ENCODE results near the gene GRK4. TPM values are rescaled to one million over a fixed set of nuclear protein-coding genes. Genes with fewer than 3 reads are reported as not detected.

Gene GRK4
- total RNA-seq, 4 donors from 2014 or later: 6.1 to 15.1 (median 9.3) TPM

GRCh38 chr4:2923141-2923551 lies 40.2 kb upstream of the GRK4 start:
- WGBS, 2 donors: 82% methylated on average over 10 of the region's 10 CpGs

GRCh38 chr4:2923668-2924173 lies 39.6 kb upstream of the GRK4 start:
- Histone ChIP-seq H3K4me1 (peaks cover 0 to 26% (median 2%) of the 10 kb centered on the region in 4 donors), H3K9me3 (peaks cover 0 to 6% (median 0%) of the 10 kb centered on the region in 4 donors), H3K27ac (no peak overlapping the region), H3K36me3 (peaks cover 0 to 99% (median 9%) of the 10 kb centered on the region in 3 donors), H3K27me3 (no peaks in the 10 kb centered on the region), H3K4me3 (no peak overlapping the region)
- WGBS, 2 donors: 86 to 88% methylated on average over 16 of the region's 16 CpGs
- TF ChIP-seq EP300 (IDR thresholded peaks at IDR 0.05): no peak
- TF ChIP-seq CTCF (IDR thresholded peaks at IDR 0.05): no peak
- no peak for DNase-seq (ENCODE audit: low spot score in 2 of 2)

More at GRCh38 chr4:2923141-2923551, 40.2 kb upstream of the GRK4 start:
- H3K4me1 ChIP-seq: peaks cover 0 to 22% (median 0%) of the 10 kb centered on the region in 4 donors
- peaks cover 0 to 96% (median 5%) of the 10 kb centered on the region in 3 donors for H3K36me3 ChIP-seq
- no peak for TF ChIP-seq POLR2A (IDR thresholded peaks at IDR 0.05)
- TF ChIP-seq EP300 (IDR thresholded peaks at IDR 0.05): no peak
- TF ChIP-seq CTCF (IDR thresholded peaks at IDR 0.05): no peak
- no peak for DNase-seq (ENCODE audit: low spot score in 2 of 2)
- H3K9me3 ChIP-seq: peaks cover 0 to 6% (median 0%) of the 10 kb centered on the region in 4 donors
- H3K27me3 ChIP-seq: no peaks in the 10 kb centered on the region
- peak overlapping the region in 1 of 4 donors; percentile 26 for H3K27ac ChIP-seq
- H3K4me3 ChIP-seq: no peak overlapping the region

GRCh38 chr4:2924286-2924685 lies 39.1 kb upstream of the GRK4 start:
- H3K4me1 ChIP-seq: peaks cover 0 to 26% (median 2%) of the 10 kb centered on the region in 4 donors
- TF ChIP-seq EP300 (IDR thresholded peaks at IDR 0.05): no peak
- TF ChIP-seq POLR2A (IDR thresholded peaks at IDR 0.05): no peak
- no peak for TF ChIP-seq CTCF (IDR thresholded peaks at IDR 0.05)
- H3K36me3 ChIP-seq: peaks cover 0 to 99% (median 9%) of the 10 kb centered on the region in 3 donors
- H3K27ac ChIP-seq: no peak overlapping the region
- 82 to 87% methylated on average over 8 of the region's 8 CpGs for WGBS, 2 donors
- DNase-seq (ENCODE audit: low spot score in 2 of 2): no peak
- H3K4me3 ChIP-seq: no peak overlapping the region
- peaks cover 0 to 6% (median 0%) of the 10 kb centered on the region in 4 donors for H3K9me3 ChIP-seq
- H3K27me3 ChIP-seq: no peaks in the 10 kb centered on the region

DNA sequence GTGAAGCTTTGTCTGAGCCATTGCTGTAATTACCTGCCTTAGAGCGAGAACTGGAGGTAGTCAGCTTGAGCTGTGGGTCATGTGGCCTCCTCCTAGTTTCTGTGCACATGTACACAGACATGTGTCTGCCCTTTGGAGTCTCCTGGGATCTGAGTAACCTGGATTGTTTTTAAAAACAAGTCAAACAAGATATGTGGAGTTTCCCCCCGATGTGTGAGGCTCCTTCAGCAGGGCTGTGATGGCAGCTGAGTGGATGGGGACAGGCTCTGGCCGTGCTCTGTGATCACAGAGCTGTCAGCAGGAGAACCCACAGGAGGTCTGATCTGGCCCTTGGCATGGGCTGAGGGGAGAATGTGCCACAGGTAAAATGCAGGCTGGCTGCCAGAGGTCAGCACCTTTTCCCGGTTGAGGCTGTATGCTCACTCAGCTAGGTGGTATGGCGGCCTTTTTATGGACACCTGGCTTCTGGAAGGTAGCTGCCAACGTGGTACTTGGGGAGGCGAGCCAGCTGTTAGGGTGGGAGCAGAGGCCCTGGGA lies 38.5 kb upstream of the GRK4 start:
- Histone ChIP-seq H3K4me3 (no peak overlapping the region), H3K4me1 (peaks cover 0 to 26% (median 2%) of the 10 kb centered on the region in 4 donors), H3K27me3 (no peaks in the 10 kb centered on the region), H3K9me3 (peaks cover 0 to 2% (median 0%) of the 10 kb centered on the region in 4 donors), H3K27ac (no peak overlapping the region), H3K36me3 (peaks cover 0 to 99% (median 9%) of the 10 kb centered on the region in 3 donors)
- 86 to 88% methylated on average over 7 of the region's 7 CpGs for WGBS, 2 donors
- no peak for DNase-seq (ENCODE audit: low spot score in 2 of 2)
- no peak for TF ChIP-seq EP300 (IDR thresholded peaks at IDR 0.05)
- no peak for TF ChIP-seq POLR2A (IDR thresholded peaks at IDR 0.05)
- TF ChIP-seq CTCF (IDR thresholded peaks at IDR 0.05): no peak

- no peak overlapping the region for H3K4me3 ChIP-seq
- WGBS, 2 donors: 88 to 90% methylated on average over 5 of the region's 5 CpGs
- H3K9me3 ChIP-seq: no peaks in the 10 kb centered on the region
- no peak overlapping the region for H3K27ac ChIP-seq
- DNase-seq (ENCODE audit: low spot score in 2 of 2): no peak
- no peak for TF ChIP-seq CTCF (IDR thresholded peaks at IDR 0.05)
- TF ChIP-seq POLR2A (IDR thresholded peaks at IDR 0.05): no peak
- H3K4me1 ChIP-seq: peaks cover 0 to 29% (median 2%) of the 10 kb centered on the region in 4 donors
- H3K36me3 ChIP-seq: peaks cover 0 to 99% (median 9%) of the 10 kb centered on the region in 3 donors
- no peaks in the 10 kb centered on the region for H3K27me3 ChIP-seq
Observed at GRCh38 chr4:2925496-2925895, 37.9 kb upstream of the GRK4 start.
